ENCODE results near the gene ASPM. TPM values are rescaled to one million over a fixed set of nuclear protein-coding genes. Genes with fewer than 3 reads are reported as not detected.

The ASPM gene
- total RNA-seq, 2 donors from 2014 or later: 53.4 to 56.9 TPM

DNA sequence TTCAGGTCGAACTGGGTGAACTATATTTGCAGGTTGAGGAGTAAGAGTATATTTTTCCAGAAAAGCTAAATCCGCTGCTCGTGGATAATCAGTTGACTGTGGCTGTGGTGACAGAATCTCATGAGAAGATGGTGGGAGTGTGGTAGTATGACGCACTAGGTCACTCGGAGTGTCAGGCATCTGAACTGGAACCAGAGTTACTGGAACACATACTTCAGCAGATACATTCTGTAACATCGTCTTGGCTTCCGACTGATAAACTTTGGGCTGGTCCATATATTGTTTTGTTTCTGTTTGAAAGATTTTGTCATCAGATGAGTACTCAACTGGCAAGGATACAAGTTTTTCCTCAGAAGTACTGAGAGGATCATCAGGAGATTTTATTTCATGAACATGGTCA is 13.0 kb upstream of the ASPM start:
- Mint-ChIP-seq H3K27me3 (ENCODE audit: low read depth) (no peaks in the 10 kb centered on the region), H3K27ac (no peak overlapping the region), H3K9me3 (no peaks in the 10 kb centered on the region), H3K4me3 (no peak overlapping the region), H3K36me3 (ENCODE audit: insufficient read depth in 2 of 2) (peaks cover 4 to 5% of the 10 kb centered on the region in 2 donors), H3K4me1 (ENCODE audit: low read depth) (no peaks in the 10 kb centered on the region)
- DNase-seq: no peak
- ATAC-seq (replicated peaks in 1 of 2): no peak

DNA sequence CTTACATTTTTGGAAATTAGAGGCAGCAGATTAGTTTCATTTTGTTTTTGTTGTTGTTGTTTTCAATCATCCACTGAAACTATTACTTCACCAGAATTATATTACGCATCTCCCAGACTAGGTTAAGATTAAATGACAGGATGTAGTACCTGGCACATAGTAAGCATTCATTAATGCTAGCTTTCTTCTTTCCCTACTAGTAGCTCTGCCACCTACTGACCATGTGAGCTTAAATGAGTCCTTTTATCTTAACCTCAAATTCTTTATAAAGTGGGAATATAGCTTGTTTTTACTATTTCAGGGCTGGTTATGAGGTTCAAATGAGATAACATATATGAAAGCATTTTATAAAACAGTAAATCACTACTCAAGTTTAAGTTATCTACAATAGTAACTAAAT is 10.2 kb upstream of the ASPM start:
- Mint-ChIP-seq H3K27ac (no peak overlapping the region), H3K4me3 (no peak overlapping the region), H3K4me1 (ENCODE audit: low read depth) (no peaks in the 10 kb centered on the region), H3K9me3 (no peaks in the 10 kb centered on the region), H3K36me3 (ENCODE audit: insufficient read depth in 2 of 2) (peaks cover 4 to 5% of the 10 kb centered on the region in 2 donors), H3K27me3 (ENCODE audit: low read depth) (no peaks in the 10 kb centered on the region)
- no peak for DNase-seq
- no peak for ATAC-seq (replicated peaks in 1 of 2)

DNA sequence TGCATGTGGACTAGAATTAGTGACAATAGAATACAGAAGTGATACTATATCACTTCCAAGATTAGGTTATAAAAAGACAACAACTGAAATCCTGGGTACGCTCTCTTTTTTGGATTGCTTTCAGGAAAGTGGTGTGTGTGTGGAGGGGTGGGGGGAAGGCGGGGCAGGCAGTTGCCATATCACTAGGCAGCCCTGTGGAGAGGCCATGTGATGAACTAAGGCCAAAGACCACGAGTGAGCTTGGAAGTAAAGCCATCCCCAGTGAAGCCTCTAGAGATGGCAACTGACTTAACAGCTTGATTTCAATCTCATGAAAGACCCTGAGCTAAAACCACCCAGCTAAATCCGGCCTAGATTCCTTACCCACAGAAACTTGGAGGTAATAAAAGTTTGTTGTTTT is 6.2 kb upstream of the ASPM start:
- no peak overlapping the region for H3K27ac Mint-ChIP-seq
- H3K9me3 Mint-ChIP-seq: no peaks in the 10 kb centered on the region
- ATAC-seq (replicated peaks in 1 of 2) (no peak), DNase-seq (no peak)
- no peaks in the 10 kb centered on the region for H3K27me3 Mint-ChIP-seq (ENCODE audit: low read depth)
- H3K36me3 Mint-ChIP-seq (ENCODE audit: insufficient read depth in 2 of 2): no peaks in the 10 kb centered on the region
- H3K4me1 Mint-ChIP-seq (ENCODE audit: low read depth): no peaks in the 10 kb centered on the region
- H3K4me3 Mint-ChIP-seq: no peak overlapping the region

DNA sequence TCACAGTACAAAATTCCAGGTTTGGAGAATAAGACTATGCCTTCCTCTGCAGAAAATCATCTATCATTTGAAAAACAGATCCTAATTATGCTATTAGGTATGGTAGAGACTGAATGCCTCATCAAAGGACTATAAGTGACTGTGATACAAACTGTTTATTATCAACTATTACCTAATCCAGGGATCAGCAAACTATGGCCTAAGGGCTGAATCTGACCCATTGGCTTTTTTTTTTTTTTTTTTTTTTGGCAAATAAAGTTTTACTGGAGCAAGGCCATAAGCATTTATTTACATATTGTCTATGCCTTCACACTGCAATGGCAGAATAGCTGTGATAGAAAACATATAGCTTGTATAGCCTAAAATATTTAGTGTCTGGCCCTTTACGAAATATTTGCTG is 4.7 kb upstream of the ASPM start:
- H3K36me3 Mint-ChIP-seq (ENCODE audit: insufficient read depth in 2 of 2): peaks cover 3% of the 10 kb centered on the region in 2 donors
- no peak for ATAC-seq (replicated peaks in 1 of 2)
- no peaks in the 10 kb centered on the region for H3K27me3 Mint-ChIP-seq (ENCODE audit: low read depth)
- no peak for DNase-seq
- H3K9me3 Mint-ChIP-seq: no peaks in the 10 kb centered on the region
- no peaks in the 10 kb centered on the region for H3K4me1 Mint-ChIP-seq (ENCODE audit: low read depth)
- H3K4me3 Mint-ChIP-seq: no peak overlapping the region
- no peak overlapping the region for H3K27ac Mint-ChIP-seq

DNA sequence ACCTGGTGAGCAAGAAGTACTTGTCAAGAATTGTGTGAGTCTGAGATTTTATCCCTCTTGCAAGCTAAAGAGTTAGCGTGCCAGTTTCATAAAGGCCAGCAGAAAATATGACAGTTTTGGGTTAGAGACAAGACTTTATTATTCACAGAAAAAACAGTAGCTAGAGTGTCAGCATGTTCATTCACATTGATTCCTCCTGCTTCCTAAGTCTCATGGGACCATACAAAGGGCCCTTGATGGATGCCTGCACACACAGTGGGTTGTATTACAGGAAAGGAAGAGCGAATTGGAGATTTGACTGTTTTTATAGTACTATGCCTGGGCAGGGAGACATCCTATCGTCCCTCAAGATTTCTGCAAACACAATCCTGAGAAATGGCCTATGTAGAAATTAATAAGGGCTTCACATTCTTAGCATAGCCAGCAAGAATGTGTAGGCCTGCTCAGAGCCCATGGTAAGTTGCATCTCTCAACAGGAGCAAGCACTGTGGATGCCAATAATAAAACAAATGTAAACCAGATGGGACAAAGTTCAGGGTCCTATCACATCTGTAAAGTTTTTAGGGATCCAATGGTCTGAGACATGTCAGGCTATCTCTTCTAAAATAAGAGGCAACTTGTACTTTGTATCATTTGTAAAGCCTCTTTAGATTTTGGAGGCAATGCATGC is 4.0 kb upstream of the ASPM start:
- no peaks in the 10 kb centered on the region for H3K9me3 Mint-ChIP-seq
- H3K36me3 Mint-ChIP-seq (ENCODE audit: insufficient read depth in 2 of 2): peaks cover 3% of the 10 kb centered on the region in 2 donors
- ATAC-seq (replicated peaks in 1 of 2) (no peak), DNase-seq (no peak)
- no peak overlapping the region for H3K4me3 Mint-ChIP-seq
- H3K27ac Mint-ChIP-seq: no peak overlapping the region
- no peaks in the 10 kb centered on the region for H3K4me1 Mint-ChIP-seq (ENCODE audit: low read depth)
- H3K27me3 Mint-ChIP-seq (ENCODE audit: low read depth): no peaks in the 10 kb centered on the region

DNA sequence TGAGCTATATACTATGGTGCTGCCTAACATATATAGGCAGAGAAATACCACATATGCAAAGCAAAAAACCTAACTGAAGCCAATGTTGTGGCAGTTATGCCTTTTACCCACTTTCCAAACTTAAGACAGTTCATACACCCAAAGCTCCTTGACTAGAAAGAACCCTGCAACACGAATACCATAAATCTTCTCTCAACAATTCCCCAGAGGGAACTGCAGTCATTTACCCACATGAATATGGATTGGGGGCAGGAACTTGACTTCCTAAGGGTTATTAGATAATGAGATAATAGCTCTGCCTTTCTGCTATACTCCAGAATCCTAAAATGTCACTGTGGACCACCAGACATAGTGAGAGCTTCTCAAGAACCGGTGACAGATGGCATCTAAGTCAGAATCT is 2.9 kb upstream of the ASPM start:
- Mint-ChIP-seq H3K36me3 (ENCODE audit: insufficient read depth in 2 of 2) (peaks cover 3 to 6% of the 10 kb centered on the region in 2 donors), H3K9me3 (no peaks in the 10 kb centered on the region), H3K4me3 (no peak overlapping the region), H3K4me1 (ENCODE audit: low read depth) (no peaks in the 10 kb centered on the region), H3K27me3 (ENCODE audit: low read depth) (no peaks in the 10 kb centered on the region), H3K27ac (no peak overlapping the region)
- ATAC-seq (replicated peaks in 1 of 2): no peak
- no peak for DNase-seq

DNA sequence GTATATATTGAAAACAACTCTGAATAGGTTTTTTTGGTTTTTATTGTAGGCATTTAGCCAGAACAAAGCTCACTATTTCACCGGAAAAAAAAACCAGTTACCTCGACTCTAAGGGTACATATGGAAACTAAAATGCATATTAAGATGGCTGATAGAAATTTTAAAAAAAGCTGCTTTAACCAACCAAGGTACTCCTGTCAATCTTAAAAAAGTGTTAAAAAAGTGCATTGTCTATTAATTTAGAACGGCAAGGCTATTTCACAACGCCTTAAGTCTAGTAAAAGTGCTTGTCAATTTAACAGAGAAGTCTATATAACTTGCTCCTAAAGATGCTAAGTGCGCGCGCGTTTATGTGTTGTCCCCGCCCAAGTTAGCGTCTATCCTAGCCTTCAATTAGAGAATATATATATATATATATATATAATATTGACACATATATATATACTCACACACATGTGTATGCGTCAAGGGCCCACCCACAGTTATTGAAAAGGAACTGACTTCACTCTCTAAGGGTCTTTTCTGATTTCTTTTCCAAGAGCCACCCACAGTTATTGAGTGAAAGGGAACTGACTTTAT is 934 bp downstream of the ASPM start:
- peaks cover 8 to 27% of the 10 kb centered on the region in 2 donors for H3K36me3 Mint-ChIP-seq (ENCODE audit: insufficient read depth in 2 of 2)
- peak overlapping the region; percentile 87 to 97 for H3K4me3 Mint-ChIP-seq
- no peaks in the 10 kb centered on the region for H3K9me3 Mint-ChIP-seq
- peaks cover 24% of the 10 kb centered on the region for H3K4me1 Mint-ChIP-seq (ENCODE audit: low read depth)
- DNase-seq (no peak), ATAC-seq (replicated peaks in 1 of 2) (no peak)
- H3K27me3 Mint-ChIP-seq (ENCODE audit: low read depth): no peaks in the 10 kb centered on the region
- peak overlapping the region; percentile 79 for H3K27ac Mint-ChIP-seq

DNA sequence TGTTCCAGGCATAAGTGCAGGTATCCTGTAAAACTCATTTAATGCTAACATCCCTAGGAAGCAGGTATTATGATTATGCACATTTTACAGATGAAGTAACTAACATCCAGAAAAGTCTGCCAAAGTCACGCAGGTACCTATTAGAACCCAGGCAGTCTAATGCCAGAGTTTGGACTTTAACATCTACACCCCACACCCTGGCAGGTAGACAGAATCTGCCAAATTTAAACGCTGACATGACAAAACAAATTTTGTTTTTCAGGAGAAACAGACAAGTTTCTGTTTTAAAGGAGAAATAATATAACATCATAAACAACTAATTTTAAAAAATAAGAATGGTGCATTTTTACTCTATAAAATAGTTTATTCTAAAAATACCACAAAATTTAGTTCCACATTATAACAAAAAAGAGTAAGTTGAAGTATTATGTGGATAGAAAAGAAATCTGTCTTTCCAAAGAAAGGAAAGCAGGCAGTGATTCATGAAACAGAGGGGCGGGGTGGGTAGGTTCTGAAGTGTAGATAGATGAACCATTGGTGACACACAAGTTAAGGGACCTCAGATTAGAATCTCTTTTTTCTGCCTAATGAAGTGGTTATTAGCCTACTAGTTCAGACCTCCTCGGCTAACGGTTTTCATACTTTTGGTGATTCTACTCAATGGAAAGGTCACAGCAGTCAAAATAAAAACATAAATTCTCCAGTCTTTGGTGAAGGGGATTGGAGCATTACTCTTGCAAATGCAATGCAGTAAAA is 1.7 kb downstream of the ASPM start:
- peak overlapping the region; percentile 79 for H3K27ac Mint-ChIP-seq
- H3K27me3 Mint-ChIP-seq (ENCODE audit: low read depth): no peaks in the 10 kb centered on the region
- H3K36me3 Mint-ChIP-seq (ENCODE audit: insufficient read depth in 2 of 2): peaks cover 8 to 32% of the 10 kb centered on the region in 2 donors
- peak overlapping the region; percentile 87 to 97 for H3K4me3 Mint-ChIP-seq
- no peaks in the 10 kb centered on the region for H3K9me3 Mint-ChIP-seq
- peaks cover 31% of the 10 kb centered on the region for H3K4me1 Mint-ChIP-seq (ENCODE audit: low read depth)
- DNase-seq (no peak), ATAC-seq (replicated peaks in 1 of 2) (no peak)

DNA sequence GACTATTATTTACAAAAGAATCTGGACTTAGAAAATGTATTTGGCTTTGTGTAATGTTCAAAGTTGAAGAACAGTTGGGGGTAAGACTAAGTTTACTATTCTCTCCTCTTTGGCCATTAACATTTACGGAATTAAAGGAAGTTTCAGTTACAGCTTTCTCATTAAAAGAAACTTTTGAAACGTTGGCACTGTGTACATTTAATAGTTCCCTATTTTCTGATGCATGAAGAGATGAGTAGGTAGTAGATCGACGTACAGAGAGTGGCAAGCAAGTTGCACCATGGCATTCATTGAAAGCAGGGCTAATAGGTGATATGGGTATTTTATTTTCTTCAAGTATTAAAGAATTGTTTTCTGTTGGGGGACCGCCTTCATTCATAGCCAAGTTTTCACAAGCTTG is 3.2 kb downstream of the ASPM start:
- no peaks in the 10 kb centered on the region for H3K9me3 Mint-ChIP-seq
- ATAC-seq (replicated peaks in 1 of 2) (no peak), DNase-seq (no peak)
- H3K36me3 Mint-ChIP-seq (ENCODE audit: insufficient read depth in 2 of 2): peaks cover 10 to 36% of the 10 kb centered on the region in 2 donors
- no peaks in the 10 kb centered on the region for H3K27me3 Mint-ChIP-seq (ENCODE audit: low read depth)
- H3K27ac Mint-ChIP-seq: peak overlapping the region; percentile 72
- peaks cover 31% of the 10 kb centered on the region for H3K4me1 Mint-ChIP-seq (ENCODE audit: low read depth)
- peak overlapping the region in 1 of 2 donors; percentile 68 for H3K4me3 Mint-ChIP-seq

DNA sequence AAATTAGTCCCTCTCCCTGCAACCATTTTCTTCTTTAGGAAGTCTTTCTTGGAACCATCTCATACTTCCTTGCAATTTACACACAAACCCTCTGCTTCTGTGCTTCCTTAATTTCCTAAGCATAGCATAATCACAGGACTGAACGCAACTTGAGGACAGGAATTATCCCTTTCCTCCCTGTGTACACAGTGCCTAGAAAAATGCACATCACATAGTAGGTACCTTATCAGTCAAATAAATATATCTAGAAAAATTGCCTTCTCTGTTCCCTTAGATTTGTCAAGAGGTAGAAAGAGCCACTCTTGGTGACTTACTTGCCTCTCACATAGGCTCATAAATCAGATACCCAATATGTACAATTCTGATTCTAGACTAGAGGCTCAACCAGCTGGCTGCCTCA is 4.9 kb downstream of the ASPM start:
- no peak for ATAC-seq (replicated peaks in 1 of 2)
- no peak overlapping the region for H3K27ac Mint-ChIP-seq
- no peaks in the 10 kb centered on the region for H3K27me3 Mint-ChIP-seq (ENCODE audit: low read depth)
- H3K4me3 Mint-ChIP-seq: peak overlapping the region in 1 of 2 donors; percentile 47
- no peaks in the 10 kb centered on the region for H3K9me3 Mint-ChIP-seq
- peaks cover 31% of the 10 kb centered on the region for H3K4me1 Mint-ChIP-seq (ENCODE audit: low read depth)
- no peak for DNase-seq
- H3K36me3 Mint-ChIP-seq (ENCODE audit: insufficient read depth in 2 of 2): peaks cover 9 to 38% of the 10 kb centered on the region in 2 donors

DNA sequence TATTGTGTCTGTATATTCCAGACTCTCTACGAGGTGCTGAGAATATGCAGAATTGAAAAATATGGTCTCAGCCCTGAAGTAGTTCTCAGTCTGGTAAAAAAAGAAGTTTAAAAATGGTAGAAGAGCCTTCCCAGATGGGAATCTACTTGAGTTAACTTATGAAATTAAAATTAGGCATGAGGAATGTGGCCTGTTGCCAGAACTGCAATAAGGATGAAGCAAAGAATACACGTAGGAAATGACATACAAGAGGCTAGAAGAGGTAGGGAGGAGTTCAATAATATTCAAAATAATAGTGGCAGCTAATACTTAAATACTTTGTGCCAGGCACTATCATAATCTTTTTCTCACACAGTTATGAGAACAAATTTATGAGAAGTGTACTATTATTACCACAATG is 6.3 kb downstream of the ASPM start:
- Mint-ChIP-seq H3K4me3 (peak overlapping the region in 1 of 2 donors; percentile 40), H3K9me3 (no peaks in the 10 kb centered on the region), H3K27ac (peak overlapping the region; percentile 6), H3K27me3 (ENCODE audit: low read depth) (no peaks in the 10 kb centered on the region), H3K36me3 (ENCODE audit: insufficient read depth in 2 of 2) (peaks cover 7 to 35% of the 10 kb centered on the region in 2 donors), H3K4me1 (ENCODE audit: low read depth) (peaks cover 31% of the 10 kb centered on the region)
- ATAC-seq (replicated peaks in 1 of 2) (no peak), DNase-seq (no peak)

DNA sequence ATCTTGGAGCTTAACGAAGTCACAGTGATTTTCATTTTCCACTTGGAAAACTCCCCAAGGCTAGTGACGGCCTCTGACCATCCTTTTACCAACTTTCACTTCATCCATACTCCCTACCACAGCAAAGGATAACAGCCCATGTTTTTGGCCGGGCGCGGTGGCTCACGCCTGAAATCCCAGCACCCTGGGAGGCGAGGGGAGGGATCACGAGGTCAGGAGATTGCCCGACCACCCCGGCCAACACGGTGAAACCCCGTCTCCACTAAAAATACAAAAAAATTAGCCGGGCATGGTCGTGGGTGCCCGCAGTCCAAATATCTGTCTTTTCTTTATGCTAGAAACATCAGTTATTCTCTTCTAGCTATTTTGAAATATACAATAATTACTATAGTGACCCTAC is 7.3 kb downstream of the ASPM start:
- no peak overlapping the region for H3K27ac Mint-ChIP-seq
- H3K27me3 Mint-ChIP-seq (ENCODE audit: low read depth): no peaks in the 10 kb centered on the region
- DNase-seq (no peak), ATAC-seq (replicated peaks in 1 of 2) (no peak)
- H3K4me3 Mint-ChIP-seq: no peak overlapping the region
- H3K4me1 Mint-ChIP-seq (ENCODE audit: low read depth): peaks cover 31% of the 10 kb centered on the region
- H3K36me3 Mint-ChIP-seq (ENCODE audit: insufficient read depth in 2 of 2): peaks cover 7 to 35% of the 10 kb centered on the region in 2 donors
- no peaks in the 10 kb centered on the region for H3K9me3 Mint-ChIP-seq

DNA sequence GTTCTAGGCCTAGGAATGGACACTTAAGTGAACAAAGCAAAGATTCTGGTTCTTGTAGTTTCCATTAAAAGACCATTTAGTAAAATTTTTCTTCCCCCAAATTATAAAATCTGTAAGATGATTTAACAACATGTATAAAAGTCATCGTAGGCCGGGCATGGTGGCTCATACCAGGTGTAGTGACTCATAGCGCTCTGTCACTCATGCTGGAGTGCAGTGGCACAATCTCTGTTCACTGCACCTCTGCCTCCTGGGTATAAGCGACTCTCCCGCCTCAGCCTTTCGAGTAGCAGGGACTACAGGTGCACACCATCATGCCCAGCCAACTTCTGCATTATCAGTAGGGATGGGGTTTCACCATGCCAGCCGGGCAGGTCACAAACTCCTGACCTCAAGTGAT is 9.1 kb downstream of the ASPM start:
- H3K36me3 Mint-ChIP-seq (ENCODE audit: insufficient read depth in 2 of 2): peaks cover 6 to 24% of the 10 kb centered on the region in 2 donors

More for the DNA sequence above, 9.1 kb downstream of the ASPM start:
- no peak overlapping the region for H3K27ac Mint-ChIP-seq
- no peak overlapping the region for H3K4me3 Mint-ChIP-seq
- no peaks in the 10 kb centered on the region for H3K9me3 Mint-ChIP-seq
- no peak for DNase-seq
- H3K4me1 Mint-ChIP-seq (ENCODE audit: low read depth): peaks cover 21% of the 10 kb centered on the region
- ATAC-seq (replicated peaks in 1 of 2): peak in 1 of 2 donors; percentile 41
- H3K27me3 Mint-ChIP-seq (ENCODE audit: low read depth): no peaks in the 10 kb centered on the region
